ENCODE data around the gene ADRA2C.

The ADRA2C gene

DNA sequence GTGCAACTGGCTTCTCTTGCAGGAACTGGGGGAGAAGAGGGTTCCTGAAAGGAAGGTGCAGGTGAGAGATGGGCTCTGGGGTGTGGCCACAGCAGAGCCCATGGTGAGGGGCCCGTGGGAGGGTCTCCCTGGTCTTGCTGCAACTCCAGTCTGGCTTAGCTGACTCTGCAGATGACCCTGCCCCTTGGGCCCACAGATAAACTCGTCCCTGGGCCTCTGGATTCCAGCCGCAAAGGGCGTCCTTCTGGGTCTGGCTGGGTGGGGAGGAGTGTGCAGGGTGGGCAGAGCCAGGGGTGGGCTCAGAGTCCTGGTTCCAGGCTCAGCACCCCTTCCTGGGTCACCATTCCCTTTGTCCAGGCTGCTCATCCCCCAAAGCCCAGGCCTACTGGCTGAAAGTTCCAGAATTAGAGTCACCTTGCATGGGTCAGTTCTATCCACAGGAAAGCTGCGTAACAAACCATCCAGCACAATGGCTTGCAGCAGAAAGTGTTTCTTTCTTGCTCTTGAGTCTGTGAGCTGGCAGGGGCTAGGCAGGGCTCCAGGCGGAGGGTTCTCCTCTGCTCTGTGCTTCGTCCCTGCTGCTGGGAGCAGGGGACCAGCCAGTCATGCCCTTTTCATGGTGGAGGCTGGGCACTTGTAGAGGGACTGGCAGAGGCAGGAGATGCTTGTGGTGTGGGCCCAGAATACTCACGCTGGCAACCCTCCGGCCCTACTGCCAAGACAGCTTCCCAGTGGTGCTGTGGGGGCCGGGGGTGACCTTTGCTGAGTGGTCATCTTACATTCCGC lies 43.5 kb upstream of the ADRA2C start:
- H3K4me1 ChIP-seq (ENCODE audit: insufficient read depth, low read length, poor library complexity, severe bottlenecking) = no peaks in the 10 kb centered on the region
- no peaks in the 10 kb centered on the region for H3F3A ChIP-seq (ENCODE audit: low read depth)
- H3K4me2 ChIP-seq (ENCODE audit: low read depth, low read length, poor library complexity, severe bottlenecking) = no peak overlapping the region

DNA sequence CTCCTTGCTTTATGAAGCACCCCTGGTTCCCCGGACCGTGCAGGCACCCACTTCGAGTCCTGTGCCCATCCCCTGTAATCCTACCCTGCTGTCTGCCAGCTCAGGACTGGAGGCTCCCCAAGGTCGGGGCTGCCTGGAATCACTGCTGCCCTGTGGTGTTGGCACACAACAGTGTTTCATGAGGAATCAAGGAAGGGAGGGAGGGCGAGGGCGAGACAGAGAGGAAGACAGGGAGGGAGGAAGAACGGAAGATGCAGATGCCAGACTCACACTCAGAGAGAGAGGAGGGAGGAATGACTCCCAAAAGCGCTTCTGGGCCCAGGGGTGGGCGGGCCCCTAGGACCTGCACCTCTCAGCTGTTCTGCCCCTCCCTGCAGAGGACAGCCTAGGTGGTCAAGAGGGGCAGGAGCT lies 42.9 kb upstream of the ADRA2C start:
- TF ChIP-seq EZH2phosphoT487 (IDR thresholded peaks at IDR 0.05; ENCODE audit: borderline replicate concordance) = no peak
- TF ChIP-seq, protein P1, sequence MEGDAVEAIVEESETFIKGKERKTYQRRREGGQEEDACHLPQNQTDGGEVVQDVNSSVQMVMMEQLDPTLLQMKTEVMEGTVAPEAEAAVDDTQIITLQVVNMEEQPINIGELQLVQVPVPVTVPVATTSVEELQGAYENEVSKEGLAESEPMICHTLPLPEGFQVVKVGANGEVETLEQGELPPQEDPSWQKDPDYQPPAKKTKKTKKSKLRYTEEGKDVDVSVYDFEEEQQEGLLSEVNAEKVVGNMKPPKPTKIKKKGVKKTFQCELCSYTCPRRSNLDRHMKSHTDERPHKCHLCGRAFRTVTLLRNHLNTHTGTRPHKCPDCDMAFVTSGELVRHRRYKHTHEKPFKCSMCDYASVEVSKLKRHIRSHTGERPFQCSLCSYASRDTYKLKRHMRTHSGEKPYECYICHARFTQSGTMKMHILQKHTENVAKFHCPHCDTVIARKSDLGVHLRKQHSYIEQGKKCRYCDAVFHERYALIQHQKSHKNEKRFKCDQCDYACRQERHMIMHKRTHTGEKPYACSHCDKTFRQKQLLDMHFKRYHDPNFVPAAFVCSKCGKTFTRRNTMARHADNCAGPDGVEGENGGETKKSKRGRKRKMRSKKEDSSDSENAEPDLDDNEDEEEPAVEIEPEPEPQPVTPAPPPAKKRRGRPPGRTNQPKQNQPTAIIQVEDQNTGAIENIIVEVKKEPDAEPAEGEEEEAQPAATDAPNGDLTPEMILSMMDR (conservative IDR thresholded peaks at IDR 0.05; ENCODE audit: low read length) = no peak
- Histone ChIP-seq H3K27me3 (ENCODE audit: insufficient read depth, low read length, poor library complexity, severe bottlenecking) (no peaks in the 10 kb centered on the region), H3K4me2 (ENCODE audit: low read depth, low read length, poor library complexity, severe bottlenecking) (no peak overlapping the region), H3F3A (ENCODE audit: low read depth) (no peaks in the 10 kb centered on the region), H4K20me1 (ENCODE audit: insufficient read depth, low read length, poor library complexity, severe bottlenecking) (no peaks in the 10 kb centered on the region), H3K4me3 (ENCODE audit: low read length, poor library complexity, severe bottlenecking) (no peak overlapping the region), H3K9me3 (ENCODE audit: insufficient read depth, low read depth, low read length) (peaks cover 4% of the 10 kb centered on the region; the same call in 1 of the 2 replicates), H2AFZ (ENCODE audit: low read length) (no peak overlapping the region), H3K9me2 (replicated peaks; ENCODE audit: low read depth, low read length) (no peaks in the 10 kb centered on the region), H3K36me3 (ENCODE audit: insufficient read depth, low read length) (no peaks in the 10 kb centered on the region), H3K79me2 (ENCODE audit: insufficient read depth, low read length) (no peaks in the 10 kb centered on the region), H3K4me1 (ENCODE audit: insufficient read depth, low read length, poor library complexity, severe bottlenecking) (no peaks in the 10 kb centered on the region), H3K9ac (ENCODE audit: low read depth, low read length, poor library complexity, severe bottlenecking) (no peak overlapping the region)

More for the DNA sequence above, 43.5 kb upstream of the ADRA2C start:
- no peaks in the 10 kb centered on the region for H3K79me2 ChIP-seq (ENCODE audit: insufficient read depth, low read length)
- no peaks in the 10 kb centered on the region for H3K9me2 ChIP-seq (replicated peaks; ENCODE audit: low read depth, low read length)
- peaks cover 6% of the 10 kb centered on the region; the same call in 1 of the 2 replicates for H3K9me3 ChIP-seq (ENCODE audit: insufficient read depth, low read depth, low read length)
- no peak for TF ChIP-seq EZH2phosphoT487 (IDR thresholded peaks at IDR 0.05; ENCODE audit: borderline replicate concordance)
- TF ChIP-seq, protein P1 (conservative IDR thresholded peaks at IDR 0.05; ENCODE audit: low read length) = no peak
- H4K20me1 ChIP-seq (ENCODE audit: insufficient read depth, low read length, poor library complexity, severe bottlenecking) = no peaks in the 10 kb centered on the region
- H3K36me3 ChIP-seq (ENCODE audit: insufficient read depth, low read length) = no peaks in the 10 kb centered on the region
- H3K27me3 ChIP-seq (ENCODE audit: insufficient read depth, low read length, poor library complexity, severe bottlenecking) = no peaks in the 10 kb centered on the region
- H3K4me3 ChIP-seq (ENCODE audit: low read length, poor library complexity, severe bottlenecking) = no peak overlapping the region
- H3K9ac ChIP-seq (ENCODE audit: low read depth, low read length, poor library complexity, severe bottlenecking) = no peak overlapping the region
- H2AFZ ChIP-seq (ENCODE audit: low read length) = no peak overlapping the region

DNA sequence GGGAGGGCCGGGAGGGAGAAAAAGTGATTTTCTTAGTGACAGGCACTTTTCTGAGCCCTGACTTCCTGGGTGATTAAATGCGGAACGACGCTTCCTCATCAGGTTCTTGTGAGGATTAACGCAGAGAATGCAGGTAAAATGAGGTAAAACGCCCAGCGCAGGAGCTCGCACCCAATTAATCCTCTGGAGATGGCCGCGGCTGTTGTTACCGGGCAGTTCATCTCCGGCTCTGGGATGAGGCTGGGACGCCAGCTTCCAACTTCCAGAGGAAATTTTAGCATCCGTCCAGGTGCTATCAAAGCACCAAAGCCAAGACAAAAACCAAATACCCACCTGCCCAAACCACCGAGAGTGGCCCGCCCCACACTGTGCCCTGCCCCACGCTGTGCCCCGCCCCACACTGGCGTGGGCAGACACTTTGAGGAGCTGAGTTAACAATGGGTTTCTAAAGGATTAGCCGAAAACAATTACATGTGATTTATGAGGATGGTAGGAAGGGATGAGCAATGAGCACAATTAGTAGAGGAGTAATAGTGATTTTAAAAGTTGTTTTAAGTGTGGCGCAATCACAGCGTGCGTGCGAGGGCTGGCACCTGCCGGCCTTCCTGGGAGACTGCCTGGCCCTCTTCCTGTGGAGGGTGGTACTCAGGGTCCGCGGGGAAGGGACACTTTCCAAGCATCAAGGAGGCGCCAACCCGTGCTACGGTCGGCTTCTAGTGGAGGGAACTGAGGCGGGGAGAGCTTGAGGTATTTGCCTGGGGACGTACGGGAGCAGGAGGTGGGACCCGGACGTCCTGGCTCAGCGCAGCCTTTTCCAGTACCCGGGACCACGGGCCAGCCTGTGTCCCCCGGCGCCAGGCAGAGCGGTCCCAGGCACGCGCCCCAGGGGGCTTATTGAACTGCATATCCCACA lies 41.6 kb upstream of the ADRA2C start:
- no peaks in the 10 kb centered on the region for H3K4me1 ChIP-seq (ENCODE audit: insufficient read depth, low read length, poor library complexity, severe bottlenecking)

More for the DNA sequence above, 41.6 kb upstream of the ADRA2C start:
- H3K79me2 ChIP-seq (ENCODE audit: insufficient read depth, low read length) = no peaks in the 10 kb centered on the region
- no peak overlapping the region for H3K4me2 ChIP-seq (ENCODE audit: low read depth, low read length, poor library complexity, severe bottlenecking)
- H3K9me3 ChIP-seq (ENCODE audit: insufficient read depth, low read depth, low read length) = no peaks in the 10 kb centered on the region; the same call in 1 of the 2 replicates
- no peak overlapping the region for H2AFZ ChIP-seq (ENCODE audit: low read length)
- H3F3A ChIP-seq (ENCODE audit: low read depth) = no peaks in the 10 kb centered on the region
- H3K9me2 ChIP-seq (replicated peaks; ENCODE audit: low read depth, low read length) = no peaks in the 10 kb centered on the region
- TF ChIP-seq, protein P1 (conservative IDR thresholded peaks at IDR 0.05; ENCODE audit: low read length) = no peak
- TF ChIP-seq EZH2phosphoT487 (IDR thresholded peaks at IDR 0.05; ENCODE audit: borderline replicate concordance) = no peak
- H3K9ac ChIP-seq (ENCODE audit: low read depth, low read length, poor library complexity, severe bottlenecking) = no peak overlapping the region
- H3K36me3 ChIP-seq (ENCODE audit: insufficient read depth, low read length) = no peaks in the 10 kb centered on the region
- no peaks in the 10 kb centered on the region for H4K20me1 ChIP-seq (ENCODE audit: insufficient read depth, low read length, poor library complexity, severe bottlenecking)
- no peaks in the 10 kb centered on the region for H3K27me3 ChIP-seq (ENCODE audit: insufficient read depth, low read length, poor library complexity, severe bottlenecking)
- H3K4me3 ChIP-seq (ENCODE audit: low read length, poor library complexity, severe bottlenecking) = no peak overlapping the region

Measured in Loucy (cell line).